ENCODE data around the gene TDG.
A peak's percentile ranks its signal among the peaks of the same experiment; 100 is the strongest.

The TDG gene

GRCh38 chr12:103965590-103966504 is at the start of gene TDG:
Gene TDG (plus strand): TSS chr12:103965872. CDS start chr12:103966038, 166 bp downstream.
- peak; percentile 97 to 99 for DNase-seq

GRCh38 chr12:103917873-103918272 is 47.8 kb upstream of the TDG start:
- no peak for DNase-seq

GRCh38 chr12:103924761-103925641 is 40.7 kb upstream of the TDG start:
- DNase-seq, result no peak

- no peak for DNase-seq
Measured at GRCh38 chr12:103928682-103929045, 37.0 kb upstream of the TDG start.

GRCh38 chr12:103929046-103929783 is 36.5 kb upstream of the TDG start:
- DNase-seq, result peak; percentile 77 to 95

- DNase-seq, result peak in 1 of 2 experiments; percentile 90
Measured at GRCh38 chr12:103929784-103930033, 36.0 kb upstream of the TDG start.

- peak; percentile 99 for DNase-seq
Measured at GRCh38 chr12:103930034-103930786, 35.5 kb upstream of the TDG start, which contains the start of gene HSP90B1. Gene HSP90B1 (plus strand): TSS chr12:103930410. CDS start chr12:103930516, 106 bp downstream.

GRCh38 chr12:103930787-103931735 is 34.6 kb upstream of the TDG start:
- no peak for DNase-seq

- DNase-seq, result no peak
Measured at GRCh38 chr12:103933237-103933636, 32.4 kb upstream of the TDG start.

GRCh38 chr12:103936679-103937078 is 29.0 kb upstream of the TDG start:
- DNase-seq, result no peak

- DNase-seq, result no peak
Measured at GRCh38 chr12:103944964-103945363, 20.7 kb upstream of the TDG start.

- no peak for DNase-seq
Measured at GRCh38 chr12:103947871-103948555, 17.7 kb upstream of the TDG start.

GRCh38 chr12:103948746-103949406 is 16.8 kb upstream of the TDG start:
- no peak for DNase-seq

GRCh38 chr12:103952497-103952896 is 13.2 kb upstream of the TDG start:
- no peak for DNase-seq

- DNase-seq, result no peak
Measured at GRCh38 chr12:103955811-103956508, 9.7 kb upstream of the TDG start.

GRCh38 chr12:103956509-103957027 is 9.1 kb upstream of the TDG start:
- no peak for DNase-seq

- no peak for DNase-seq
Measured at GRCh38 chr12:103957865-103958388, 7.7 kb upstream of the TDG start.

GRCh38 chr12:103958621-103959020 is 7.1 kb upstream of the TDG start:
- no peak for DNase-seq
